ENCODE measurements around the gene ANO4. TPM values are rescaled to one million over a fixed set of nuclear protein-coding genes. Genes with fewer than 3 reads are reported as not detected.

Gene ANO4
- total and polyA plus RNA-seq, 2 of the 8 experiments (the other 6 are each of a cell fraction or from before 2014, with no cell fraction given): 1.1 to 3.4 TPM

- no peak overlapping the region for H2BK15ac ChIP-seq (ENCODE audit: low read length)
- H4K91ac ChIP-seq (replicated peaks; ENCODE audit: insufficient read length, low read length): no peak overlapping the region
- H4K5ac ChIP-seq (ENCODE audit: insufficient read length, low read depth, low read length): no peak overlapping the region
- no peak overlapping the region for H3K23ac ChIP-seq (ENCODE audit: insufficient read length)
- H3K79me1 ChIP-seq (ENCODE audit: low read depth, low read length): no peaks in the 10 kb centered on the region
- no peak overlapping the region for H3K18ac ChIP-seq (ENCODE audit: extremely low read depth, low read length)
- H3K56ac ChIP-seq (replicated peaks; ENCODE audit: insufficient read length, low read depth, low read length): no peak overlapping the region
- CTCF ChIA-PET (ENCODE audit: partially characterized antibody): no interaction called here
- H3K4me2 ChIP-seq (ENCODE audit: insufficient read depth in 1 of 2, low read depth in 2 of 2, low read length in 2 of 2): no peak overlapping the region
- no peak overlapping the region for H2BK120ac ChIP-seq (replicated peaks; ENCODE audit: low read depth, low read length)
- H2BK20ac ChIP-seq (ENCODE audit: low read length): no peak overlapping the region
- H3K79me2 ChIP-seq (ENCODE audit: control insufficient read depth in 1 of 2, insufficient read depth in 2 of 2, low read length in 2 of 2): no peaks in the 10 kb centered on the region
- no peak overlapping the region for H2AK5ac ChIP-seq (ENCODE audit: low read depth, low read length)
- no peak for FAIRE-seq
- H3K4me1 ChIP-seq (replicated peaks in 1 of 4; ENCODE audit: control insufficient read depth in 3 of 4, insufficient read depth in 4 of 4, low read length in 3 of 4): no peaks in the 10 kb centered on the region
- no peaks in the 10 kb centered on the region for H3K36me3 ChIP-seq (ENCODE audit: control insufficient read depth in 2 of 4, insufficient read depth in 4 of 4, low read length in 3 of 4)
- H3K14ac ChIP-seq (ENCODE audit: insufficient read length): no peak overlapping the region
- H2BK12ac ChIP-seq (ENCODE audit: low read depth, low read length): no peak overlapping the region
- no peaks in the 10 kb centered on the region for H3K23me2 ChIP-seq (ENCODE audit: low read depth, low read length)
- peaks cover 0 to 2% of the 10 kb centered on the region in 2 experiments; a peak in 1 of 4 replicates for H3K9me3 ChIP-seq (ENCODE audit: insufficient read depth in 2 of 2, low read depth in 1 of 2, low read length in 1 of 2)
- H3K4me3 ChIP-seq (ENCODE audit: extremely low read depth in 1 of 4, insufficient read depth in 2 of 4, low read depth in 3 of 4, low read length in 4 of 4): no peak overlapping the region
- no peak overlapping the region for H3K27ac ChIP-seq (ENCODE audit: low read depth, low read length)
- no peak overlapping the region for H4K8ac ChIP-seq (ENCODE audit: extremely low read depth, insufficient read depth, low read length)
- DNase-seq (ENCODE audit: low read depth in 1 of 2, low spot score in 2 of 2): no peak
- H3K27me3 ChIP-seq (replicated peaks in 1 of 4; ENCODE audit: control insufficient read depth in 3 of 4, extremely low read depth in 1 of 4, insufficient read depth in 3 of 4, low read length in 3 of 4): no peaks in the 10 kb centered on the region
- no peak overlapping the region for H2BK5ac ChIP-seq (ENCODE audit: low read depth, low read length)
- no peaks in the 10 kb centered on the region for H4K20me1 ChIP-seq (replicated peaks in 1 of 2; ENCODE audit: control insufficient read depth in 1 of 2, insufficient read depth in 2 of 2, low read length in 2 of 2)
- no peak for TF ChIP-seq RNF2 (IDR thresholded peaks at IDR 0.05; ENCODE audit: borderline replicate concordance, low read depth, low read length, missing control alignments, poor library complexity, severe bottlenecking)
- TF ChIP-seq ASH2L (IDR thresholded peaks at IDR 0.05; ENCODE audit: low read length): no peak
- no peak for TF ChIP-seq EGR1 (IDR thresholded peaks at IDR 0.05; ENCODE audit: borderline replicate concordance, low read depth, low read length)
- no peak for TF ChIP-seq RFX5 (IDR thresholded peaks at IDR 0.05; ENCODE audit: borderline replicate concordance, low read depth, low read length)
- TF ChIP-seq BCL11A (IDR thresholded peaks at IDR 0.05; ENCODE audit: low read depth in 2 of 2, low read length in 2 of 2): no peak
- TF ChIP-seq CHD1 (IDR thresholded peaks at IDR 0.05; ENCODE audit: low read depth, low read length): no peak
- WGBS, 2 experiments (ENCODE audit: extremely low coverage in 1 of 2, insufficient coverage in 1 of 2, insufficient read length in 1 of 2, insufficient replicate concordance in 2 of 2, low coverage in 1 of 2, low lambda C conversion rate in 2 of 2, missing lambda C conversion rate in 1 of 2): 89% methylated on average over 5 of the region's 5 CpGs; no CpG with 5 or more reads in 1 of the 2 experiments
- H3K9ac ChIP-seq (replicated peaks in 1 of 4; ENCODE audit: extremely low read depth in 1 of 4, low read depth in 3 of 4, low read length in 3 of 4): no peak overlapping the region
- H3K4ac ChIP-seq (replicated peaks; ENCODE audit: insufficient read length, low read depth, low read length): no peak overlapping the region
- POLR2A ChIA-PET (ENCODE audit: partially characterized antibody): no interaction called here
- H2AFZ ChIP-seq (ENCODE audit: low read length): no peak overlapping the region
Observed at GRCh38 chr12:101064721-101065120, 270.1 kb downstream of the ANO4 start.
